Suprapubic skin (tissue), 4 donors: ENCODE data around the gene GALNT6. TPM values are rescaled to one million over a fixed set of nuclear protein-coding genes. Genes with fewer than 3 reads are reported as not detected.
"Not testable (repeated sequence)": the region's sequence is repeated elsewhere in the genome, so short reads cannot be mapped to it uniquely, and the experiment has no call there.

Experiments
- DNase-seq, 2 donors: peaks; one replicate each; pipeline ENCODE4 v3.0.0-alpha.2; 2019; ENCODE audit warnings: low spot score in 2 of 2
- H3K27ac ChIP-seq: fragments of 200-600 bp; sonication (generic); one replicate; pipeline ENCODE4 v1.5.1; 2019
- H3K27me3 ChIP-seq: fragments of 200-600 bp; sonication (generic); one replicate; pipeline ENCODE4 v1.5.1; 2019
- H3K36me3 ChIP-seq: fragments of 200-600 bp; sonication (generic); one replicate; pipeline ENCODE4 v1.5.1; 2019
- H3K4me1 ChIP-seq: fragments of 200-600 bp; sonication (generic); one replicate; pipeline ENCODE4 v1.5.1; 2019
- H3K4me3 ChIP-seq: fragments of 200-600 bp; sonication (generic); one replicate; pipeline ENCODE4 v1.5.1; 2019; ENCODE audit warnings: mild to moderate bottlenecking
- H3K9me3 ChIP-seq: fragments of 200-600 bp; sonication (generic); one replicate; pipeline ENCODE4 v1.5.1; 2019
- EP300 ChIP-seq: sonication (generic); formaldehyde crosslinking; IDR thresholded peaks from one replicate; pipeline ENCODE4 v1.6.1; 2017; ENCODE audit warnings: antibody characterized with exemption
- POLR2A ChIP-seq, 2 donors: fragments of 450-650 bp; IDR thresholded peaks; one replicate each; pipeline ENCODE4 v1.6.1; 2017; ENCODE audit warnings: antibody characterized with exemption in 2 of 2, mild to moderate bottlenecking in 2 of 2, moderate library complexity in 2 of 2
- POLR2AphosphoS5 ChIP-seq, 3 donors: sonication (generic); formaldehyde crosslinking; IDR thresholded peaks; one replicate each; pipeline ENCODE4 v1.6.1; 2017; ENCODE audit warnings: antibody characterized with exemption in 3 of 3
- WGBS: methylation state at CpG from one replicate; pipeline ENCODE4 v1.1.5; 2018; 5-methylcytosine and 5-hydroxymethylcytosine counted together
- total RNA-seq, 4 donors: library from RNA; depleted of rRNA; stranded (reverse); fragments of >200 nt; gene quantifications; one replicate each; pipeline ENCODE4 v1.1.0, GENCODE V29; 2016
- TF ChIP-seq, protein P1 (sequence below), 2 donors: fragments of 200-600 bp in 1 of 2; fragments of 450-650 bp in 1 of 2; sonication (generic) in 1 of 2; IDR thresholded peaks; one replicate each; pipeline ENCODE4 v1.5.1; 2016 to 2019; ENCODE audit warnings: antibody characterized with exemption in 2 of 2, mild to moderate bottlenecking in 1 of 2, moderate library complexity in 1 of 2

GALNT6 gene
- total RNA-seq, 4 donors from 2014 or later: 2.0 to 33.8 (median 8.8) TPM

DNA sequence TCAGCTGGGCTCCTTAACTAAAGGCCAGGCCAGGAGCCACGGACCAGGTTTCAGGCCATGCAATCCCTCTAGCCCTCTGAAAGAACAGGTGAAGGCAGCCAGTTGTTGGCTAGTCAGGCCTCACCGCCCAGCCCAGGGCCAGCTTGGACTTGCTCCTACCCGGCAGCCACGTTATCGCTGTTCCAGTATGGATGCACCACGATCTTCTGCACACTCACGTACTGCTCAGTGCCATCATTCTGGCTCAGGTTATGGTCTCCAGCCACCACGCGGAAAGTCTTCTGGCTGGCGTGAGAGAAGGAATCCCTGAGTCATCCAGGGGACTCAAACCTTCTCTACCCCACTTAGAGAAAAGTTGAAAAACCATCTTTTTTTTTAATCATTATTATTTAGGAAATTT is 48.8 kb downstream of the GALNT6 start:
- TF ChIP-seq, protein P1, sequence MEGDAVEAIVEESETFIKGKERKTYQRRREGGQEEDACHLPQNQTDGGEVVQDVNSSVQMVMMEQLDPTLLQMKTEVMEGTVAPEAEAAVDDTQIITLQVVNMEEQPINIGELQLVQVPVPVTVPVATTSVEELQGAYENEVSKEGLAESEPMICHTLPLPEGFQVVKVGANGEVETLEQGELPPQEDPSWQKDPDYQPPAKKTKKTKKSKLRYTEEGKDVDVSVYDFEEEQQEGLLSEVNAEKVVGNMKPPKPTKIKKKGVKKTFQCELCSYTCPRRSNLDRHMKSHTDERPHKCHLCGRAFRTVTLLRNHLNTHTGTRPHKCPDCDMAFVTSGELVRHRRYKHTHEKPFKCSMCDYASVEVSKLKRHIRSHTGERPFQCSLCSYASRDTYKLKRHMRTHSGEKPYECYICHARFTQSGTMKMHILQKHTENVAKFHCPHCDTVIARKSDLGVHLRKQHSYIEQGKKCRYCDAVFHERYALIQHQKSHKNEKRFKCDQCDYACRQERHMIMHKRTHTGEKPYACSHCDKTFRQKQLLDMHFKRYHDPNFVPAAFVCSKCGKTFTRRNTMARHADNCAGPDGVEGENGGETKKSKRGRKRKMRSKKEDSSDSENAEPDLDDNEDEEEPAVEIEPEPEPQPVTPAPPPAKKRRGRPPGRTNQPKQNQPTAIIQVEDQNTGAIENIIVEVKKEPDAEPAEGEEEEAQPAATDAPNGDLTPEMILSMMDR (IDR thresholded peaks at IDR 0.05): no peak
- Histone ChIP-seq H3K4me1 (peaks cover 11% of the 10 kb centered on the region), H3K36me3 (no peaks in the 10 kb centered on the region), H3K4me3 (no peak overlapping the region), H3K27ac (no peak overlapping the region), H3K27me3 (no peaks in the 10 kb centered on the region), H3K9me3 (no peaks in the 10 kb centered on the region)
- no peak for DNase-seq
- 72% methylated on average over 10 of the region's 10 CpGs for WGBS

DNA sequence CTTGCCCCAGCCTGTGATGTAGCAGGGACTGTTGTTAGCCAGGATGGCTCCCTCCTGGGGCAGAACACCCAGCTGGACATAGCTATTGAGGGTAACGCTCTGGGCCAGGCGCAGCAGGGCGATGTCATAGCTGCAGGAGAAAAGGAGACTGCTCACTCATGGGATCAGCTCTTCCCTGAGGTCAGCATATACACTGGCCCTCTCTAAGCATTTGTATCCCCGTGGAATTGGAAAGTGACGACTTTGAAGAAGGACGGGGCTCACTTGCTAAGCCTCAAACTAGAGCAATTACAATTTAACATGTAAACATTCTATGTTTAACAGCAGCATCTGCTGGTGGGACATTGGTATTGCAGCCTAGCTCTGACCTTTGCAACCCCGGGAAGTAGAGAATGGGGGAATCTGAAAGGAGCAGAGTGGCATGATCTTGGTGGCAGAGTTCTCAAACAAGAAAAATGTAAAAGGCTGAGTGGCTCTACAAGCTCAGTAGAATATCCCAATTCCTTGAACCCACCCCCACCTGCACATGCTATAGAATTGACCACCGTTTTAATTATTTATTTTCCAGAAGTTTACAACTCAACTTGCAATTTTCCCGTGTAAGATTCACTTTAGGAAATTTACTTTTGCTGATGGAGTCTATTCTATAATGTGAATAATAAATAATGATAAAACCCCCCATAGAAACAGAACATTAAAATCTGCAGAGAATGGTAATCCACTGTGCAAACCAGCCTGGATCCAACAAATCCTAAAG is 49.8 kb downstream of the GALNT6 start:
- H3K4me3 ChIP-seq: no peak overlapping the region
- H3K27me3 ChIP-seq: no peaks in the 10 kb centered on the region
- peaks cover 11% of the 10 kb centered on the region for H3K4me1 ChIP-seq
- TF ChIP-seq POLR2A (IDR thresholded peaks at IDR 0.05) (no peak), POLR2AphosphoS5 (IDR thresholded peaks at IDR 0.05) (no peak)
- TF ChIP-seq, protein P1 (IDR thresholded peaks at IDR 0.05): peak; percentile 95 to 98
- H3K27ac ChIP-seq: no peak overlapping the region
- no peaks in the 10 kb centered on the region for H3K36me3 ChIP-seq
- H3K9me3 ChIP-seq: no peaks in the 10 kb centered on the region
- 39% methylated on average over 9 of the region's 9 CpGs for WGBS
- DNase-seq: peak in 1 of 2 donors; percentile 72

DNA sequence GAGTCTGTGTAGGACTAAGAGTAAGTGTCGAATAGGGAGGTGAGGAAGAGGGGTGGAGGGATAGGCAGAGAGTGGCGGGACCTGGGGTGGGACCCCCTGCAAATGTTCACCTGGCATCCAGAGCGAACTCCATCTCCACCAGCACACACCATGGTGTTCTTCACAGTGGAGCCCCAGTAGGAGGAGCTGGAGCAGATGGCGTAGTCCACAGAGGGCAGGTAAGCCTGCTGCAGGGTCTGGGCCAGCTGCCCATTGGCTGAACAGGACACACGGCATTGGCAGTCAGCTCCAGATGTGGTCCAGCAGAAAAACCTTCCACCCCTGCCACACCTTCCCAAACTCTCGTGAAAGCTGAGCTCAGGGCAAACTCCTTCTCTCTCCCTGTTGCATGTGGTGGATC is 51.5 kb downstream of the GALNT6 start:
- H3K9me3 ChIP-seq: no peaks in the 10 kb centered on the region
- whole genome bisulfite sequencing: 61% methylated on average over 6 of the region's 6 CpGs
- H3K36me3 ChIP-seq: no peaks in the 10 kb centered on the region
- no peaks in the 10 kb centered on the region for H3K27me3 ChIP-seq
- H3K4me1 ChIP-seq: peaks cover 11% of the 10 kb centered on the region
- no peak for DNase-seq
- TF ChIP-seq POLR2AphosphoS5 (IDR thresholded peaks at IDR 0.05) (no peak), POLR2A (IDR thresholded peaks at IDR 0.05) (no peak), EP300 (no peak)
- TF ChIP-seq, protein P1 (IDR thresholded peaks at IDR 0.05): no peak
- no peak overlapping the region for H3K27ac ChIP-seq
- no peak overlapping the region for H3K4me3 ChIP-seq

DNA sequence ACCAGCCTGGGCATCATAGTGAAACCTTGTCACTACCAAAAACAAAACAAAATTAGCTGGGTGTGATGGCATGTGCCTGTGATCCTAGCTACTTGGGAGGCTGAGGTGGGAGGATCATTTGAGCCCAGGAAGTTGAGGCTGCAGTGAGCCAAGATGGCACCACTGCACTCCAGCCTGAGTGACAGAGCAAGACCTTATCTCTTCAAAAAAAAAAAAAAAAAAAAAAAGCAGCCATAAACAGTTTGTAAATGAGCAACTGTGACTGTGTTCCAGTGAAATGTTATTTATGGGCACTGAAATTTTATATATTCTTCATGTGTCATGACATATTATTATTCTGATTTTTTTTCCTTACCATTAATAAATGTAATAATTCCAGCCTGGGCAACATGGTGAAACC is 53.9 kb downstream of the GALNT6 start:
- H3K4me1 ChIP-seq, H3K27me3 ChIP-seq: not testable (repeated sequence)

DNA sequence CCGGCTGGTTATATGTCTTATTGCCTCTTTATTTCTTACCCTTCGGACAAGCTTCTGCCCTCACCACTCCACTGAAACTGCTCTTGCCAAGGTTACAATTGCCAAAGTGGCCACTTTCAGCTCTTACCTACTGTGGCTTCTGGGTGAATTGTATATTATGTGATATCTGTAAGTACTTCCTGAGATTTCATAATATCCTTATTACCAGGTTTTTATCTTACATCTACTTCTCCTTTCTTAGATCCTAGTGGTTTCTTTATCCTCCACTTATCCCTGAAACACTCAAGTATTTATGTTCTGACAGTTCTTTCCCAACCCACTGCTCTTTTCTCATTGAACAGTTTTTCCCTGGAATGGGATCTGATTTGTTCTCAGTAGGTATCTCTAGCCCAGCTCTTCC is 55.3 kb downstream of the GALNT6 start:
- Histone ChIP-seq H3K36me3 (no peaks in the 10 kb centered on the region), H3K4me1 (no peaks in the 10 kb centered on the region), H3K9me3 (no peaks in the 10 kb centered on the region), H3K4me3 (no peak overlapping the region), H3K27ac (no peak overlapping the region), H3K27me3 (no peaks in the 10 kb centered on the region)
- TF ChIP-seq, protein P1 (IDR thresholded peaks at IDR 0.05): no peak
- TF ChIP-seq EP300 (no peak), POLR2A (IDR thresholded peaks at IDR 0.05) (no peak), POLR2AphosphoS5 (IDR thresholded peaks at IDR 0.05) (no peak)
- no peak for DNase-seq
- 90% methylated on average over 2 of the region's 2 CpGs for WGBS

More for the DNA sequence above, 53.9 kb downstream of the GALNT6 start:
- DNase-seq, H3K36me3 ChIP-seq, H3K27ac ChIP-seq, H3K9me3 ChIP-seq, H3K4me3 ChIP-seq: not testable (repeated sequence)

DNA sequence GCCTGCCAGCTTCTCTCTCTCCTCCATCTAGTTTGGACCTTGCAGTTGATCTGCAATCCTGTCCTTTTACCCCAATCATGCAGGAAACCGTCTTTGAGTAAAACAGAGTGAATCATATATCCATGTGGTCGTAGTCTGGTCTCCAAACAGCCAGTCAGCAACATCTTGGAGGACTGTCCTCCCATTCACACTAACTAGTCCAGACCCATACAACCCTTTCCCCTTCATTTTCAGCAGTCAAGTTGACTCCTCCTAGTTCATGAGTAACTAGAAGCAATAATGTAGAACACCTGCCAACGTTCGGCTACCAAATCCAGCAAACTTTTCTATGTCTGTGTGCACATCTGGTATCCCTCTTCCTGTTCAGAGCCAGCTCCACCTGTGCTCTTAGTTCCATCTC is 56.4 kb downstream of the GALNT6 start:
- WGBS: 71% methylated on average over 4 of the region's 4 CpGs
- no peak overlapping the region for H3K27ac ChIP-seq

More for the DNA sequence above, 56.4 kb downstream of the GALNT6 start:
- DNase-seq: no peak
- Histone ChIP-seq H3K4me1 (no peaks in the 10 kb centered on the region), H3K9me3 (no peaks in the 10 kb centered on the region), H3K36me3 (no peaks in the 10 kb centered on the region), H3K4me3 (no peak overlapping the region), H3K27me3 (no peaks in the 10 kb centered on the region)
- TF ChIP-seq, protein P1 (IDR thresholded peaks at IDR 0.05): no peak
- TF ChIP-seq POLR2AphosphoS5 (IDR thresholded peaks at IDR 0.05): no peak
- TF ChIP-seq EP300: no peak
- no peak for TF ChIP-seq POLR2A (IDR thresholded peaks at IDR 0.05)
